ENCODE measurements around the gene PECR.

The PECR gene

DNA sequence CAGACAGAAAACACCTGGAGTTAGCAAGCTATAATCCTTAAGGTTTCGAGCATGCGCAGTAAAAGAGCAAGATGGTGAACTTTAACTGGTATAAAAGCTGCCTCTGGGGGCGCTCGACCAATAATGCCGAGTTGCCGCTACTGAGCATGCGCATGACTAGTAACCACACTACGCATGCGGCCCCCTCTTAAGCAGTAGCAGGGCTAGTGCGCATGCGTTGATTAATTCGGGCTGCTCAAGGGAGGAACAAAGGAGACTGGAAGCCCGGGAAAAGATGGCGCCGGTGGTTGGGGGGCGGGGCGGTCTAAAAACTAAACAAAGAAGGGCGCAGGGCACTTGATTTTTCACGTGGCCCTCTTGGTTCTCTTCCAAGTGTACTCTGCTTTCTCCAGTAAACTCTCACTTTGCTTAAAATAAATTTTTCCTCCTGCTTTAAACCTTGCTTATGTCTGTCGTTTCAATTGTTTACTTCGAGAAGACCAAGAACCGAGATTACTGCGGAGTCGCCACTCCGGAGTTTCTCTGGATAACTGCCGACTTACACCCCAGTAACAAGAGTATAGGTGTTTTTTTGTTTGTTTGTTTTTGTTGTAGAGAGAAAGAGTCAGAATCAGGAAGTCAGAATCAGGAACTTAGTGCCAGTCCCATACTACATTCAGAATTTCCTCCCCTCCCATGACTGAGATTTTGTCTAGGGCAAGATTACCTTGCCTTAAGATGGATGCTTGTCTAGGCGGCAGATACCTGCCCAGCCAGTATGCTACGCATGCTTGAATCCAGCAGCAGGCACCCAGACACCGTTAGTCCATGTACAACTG is 33.3 kb upstream of the PECR start:
- TF ChIP-seq POLR2AphosphoS5 (IDR thresholded peaks at IDR 0.05; ENCODE audit: low read depth, low read length) (peak; percentile 85; the same call in 1 of the 2 replicates), FOXP2 (optimal IDR thresholded peaks at IDR 0.05; ENCODE audit: borderline replicate concordance, extremely low read depth, extremely low read length, insufficient read depth) (no peak)

DNA sequence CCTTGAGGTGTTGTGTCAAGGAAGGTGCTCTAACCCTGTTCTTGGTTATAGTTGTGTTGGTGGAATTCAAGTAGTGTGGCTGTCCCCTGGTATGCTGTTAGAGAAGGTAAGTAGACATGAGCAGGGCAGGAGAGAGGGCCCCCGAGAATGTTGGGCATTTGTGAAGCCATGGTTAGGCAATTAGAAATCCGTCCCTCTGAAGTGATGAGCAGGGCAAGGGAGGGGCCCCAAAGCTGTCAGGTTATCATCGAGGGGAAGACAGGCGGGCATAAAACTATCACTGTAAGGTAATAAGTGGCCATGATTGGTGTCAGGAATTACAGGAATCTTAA is 32.7 kb upstream of the PECR start:
- TF ChIP-seq, protein P1, sequence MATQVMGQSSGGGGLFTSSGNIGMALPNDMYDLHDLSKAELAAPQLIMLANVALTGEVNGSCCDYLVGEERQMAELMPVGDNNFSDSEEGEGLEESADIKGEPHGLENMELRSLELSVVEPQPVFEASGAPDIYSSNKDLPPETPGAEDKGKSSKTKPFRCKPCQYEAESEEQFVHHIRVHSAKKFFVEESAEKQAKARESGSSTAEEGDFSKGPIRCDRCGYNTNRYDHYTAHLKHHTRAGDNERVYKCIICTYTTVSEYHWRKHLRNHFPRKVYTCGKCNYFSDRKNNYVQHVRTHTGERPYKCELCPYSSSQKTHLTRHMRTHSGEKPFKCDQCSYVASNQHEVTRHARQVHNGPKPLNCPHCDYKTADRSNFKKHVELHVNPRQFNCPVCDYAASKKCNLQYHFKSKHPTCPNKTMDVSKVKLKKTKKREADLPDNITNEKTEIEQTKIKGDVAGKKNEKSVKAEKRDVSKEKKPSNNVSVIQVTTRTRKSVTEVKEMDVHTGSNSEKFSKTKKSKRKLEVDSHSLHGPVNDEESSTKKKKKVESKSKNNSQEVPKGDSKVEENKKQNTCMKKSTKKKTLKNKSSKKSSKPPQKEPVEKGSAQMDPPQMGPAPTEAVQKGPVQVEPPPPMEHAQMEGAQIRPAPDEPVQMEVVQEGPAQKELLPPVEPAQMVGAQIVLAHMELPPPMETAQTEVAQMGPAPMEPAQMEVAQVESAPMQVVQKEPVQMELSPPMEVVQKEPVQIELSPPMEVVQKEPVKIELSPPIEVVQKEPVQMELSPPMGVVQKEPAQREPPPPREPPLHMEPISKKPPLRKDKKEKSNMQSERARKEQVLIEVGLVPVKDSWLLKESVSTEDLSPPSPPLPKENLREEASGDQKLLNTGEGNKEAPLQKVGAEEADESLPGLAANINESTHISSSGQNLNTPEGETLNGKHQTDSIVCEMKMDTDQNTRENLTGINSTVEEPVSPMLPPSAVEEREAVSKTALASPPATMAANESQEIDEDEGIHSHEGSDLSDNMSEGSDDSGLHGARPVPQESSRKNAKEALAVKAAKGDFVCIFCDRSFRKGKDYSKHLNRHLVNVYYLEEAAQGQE (IDR thresholded peaks at IDR 0.05; ENCODE audit: insufficient read depth in 1 of 2, low read depth in 2 of 2, low read length in 2 of 2) = no peak
- 0 out of 2 replicates have a peak, but pooled peaks have one; percentile 19 for TF ChIP-seq TAF1 (IDR thresholded peaks at IDR 0.05; ENCODE audit: borderline replicate concordance, insufficient read depth, low read length)

DNA sequence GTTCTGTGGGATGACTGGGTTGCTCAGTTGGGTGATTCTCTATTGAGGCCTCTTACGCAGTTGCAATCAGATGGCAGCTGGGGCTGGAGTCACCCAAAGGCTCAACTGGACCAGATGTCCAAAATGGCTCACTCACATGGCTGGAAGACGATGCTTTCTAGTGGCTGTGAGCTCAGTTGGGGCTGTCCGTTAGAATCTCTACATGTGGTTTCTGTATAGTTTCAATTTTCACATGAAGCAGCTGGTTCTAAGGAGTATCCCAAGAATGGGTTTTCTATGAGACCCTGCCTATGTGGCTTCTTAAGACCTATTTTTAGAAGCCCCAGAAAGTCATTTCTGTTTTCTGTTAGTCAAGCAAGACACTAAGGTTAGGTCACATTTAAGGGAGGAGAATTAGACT is 32.0 kb upstream of the PECR start:
- TF ChIP-seq, protein P1 (IDR thresholded peaks at IDR 0.05; ENCODE audit: insufficient read depth in 1 of 2, low read depth in 2 of 2, low read length in 2 of 2) = no peak
- TF ChIP-seq SIN3A (IDR thresholded peaks at IDR 0.05; ENCODE audit: borderline replicate concordance, insufficient read depth, low read length) (no peak), FOXP2 (optimal IDR thresholded peaks at IDR 0.05; ENCODE audit: borderline replicate concordance, extremely low read depth, extremely low read length, insufficient read depth) (no peak), POLR2AphosphoS5 (IDR thresholded peaks at IDR 0.05; ENCODE audit: low read depth, low read length) (no peak), TAF1 (IDR thresholded peaks at IDR 0.05; ENCODE audit: borderline replicate concordance, insufficient read depth, low read length) (no peak)

DNA sequence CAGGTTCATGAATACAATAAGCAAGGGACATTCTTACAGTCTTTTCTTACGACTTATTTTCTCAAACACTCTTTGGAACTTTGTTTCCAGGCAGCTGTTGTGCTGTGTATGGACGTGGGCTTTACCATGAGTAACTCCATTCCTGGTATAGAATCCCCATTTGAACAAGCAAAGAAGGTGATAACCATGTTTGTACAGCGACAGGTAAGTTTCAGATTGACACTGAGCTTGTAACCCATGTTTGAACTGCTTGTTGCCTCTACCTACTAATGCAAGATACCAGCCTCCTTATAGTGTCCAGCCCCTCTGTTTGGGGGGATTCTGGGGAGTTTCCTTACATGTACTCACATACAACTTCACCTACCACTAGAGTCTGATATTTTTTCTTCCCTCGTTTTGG is 31.3 kb upstream of the PECR start:
- TF ChIP-seq FOXP2 (optimal IDR thresholded peaks at IDR 0.05; ENCODE audit: borderline replicate concordance, extremely low read depth, extremely low read length, insufficient read depth) (no peak), TAF1 (IDR thresholded peaks at IDR 0.05; ENCODE audit: borderline replicate concordance, insufficient read depth, low read length) (no peak), POLR2AphosphoS5 (IDR thresholded peaks at IDR 0.05; ENCODE audit: low read depth, low read length) (no peak), SIN3A (IDR thresholded peaks at IDR 0.05; ENCODE audit: borderline replicate concordance, insufficient read depth, low read length) (no peak)
- TF ChIP-seq, protein P1 (IDR thresholded peaks at IDR 0.05; ENCODE audit: insufficient read depth in 1 of 2, low read depth in 2 of 2, low read length in 2 of 2) = no peak

DNA sequence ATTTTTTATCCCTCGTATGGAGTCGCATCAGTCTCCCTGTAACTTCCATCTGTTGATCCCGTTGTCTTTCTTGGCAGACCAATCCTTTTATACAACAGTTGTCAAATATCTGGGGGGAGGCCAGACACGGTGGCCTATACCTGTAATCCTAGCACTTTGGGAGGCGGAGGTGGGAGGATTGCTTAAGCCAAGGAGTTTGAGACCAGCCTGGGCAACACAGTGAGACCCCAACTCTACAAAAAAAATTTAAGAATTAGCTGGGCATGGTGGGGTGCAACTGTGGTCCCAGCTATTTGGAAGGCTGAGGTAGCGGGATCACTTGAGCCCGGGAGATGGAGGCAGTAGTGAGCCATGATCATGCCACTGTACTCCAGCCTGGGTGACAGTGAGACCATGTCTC is 29.5 kb upstream of the PECR start:
- TF ChIP-seq FOXP2 (optimal IDR thresholded peaks at IDR 0.05; ENCODE audit: borderline replicate concordance, extremely low read depth, extremely low read length, insufficient read depth) (no peak), POLR2AphosphoS5 (IDR thresholded peaks at IDR 0.05; ENCODE audit: low read depth, low read length) (no peak), TAF1 (IDR thresholded peaks at IDR 0.05; ENCODE audit: borderline replicate concordance, insufficient read depth, low read length) (no peak), SIN3A (IDR thresholded peaks at IDR 0.05; ENCODE audit: borderline replicate concordance, insufficient read depth, low read length) (no peak)
- TF ChIP-seq, protein P1 (IDR thresholded peaks at IDR 0.05; ENCODE audit: insufficient read depth in 1 of 2, low read depth in 2 of 2, low read length in 2 of 2) = no peak
